Activated naive CD8-positive, alpha-beta T cell treated with anti-CD3 and anti-CD28 coated beads for 36 hours (primary cell): ENCODE data around the gene PTPRM. TPM values are rescaled to one million over a fixed set of nuclear protein-coding genes. Genes with fewer than 3 reads are reported as not detected.

Experiments
- DNase-seq: peaks from one replicate; pipeline ENCODE4 v3.0.0; 2021
- H3K27ac Mint-ChIP-seq: one replicate; pipeline ENCODE4 v1.8.0; 2022; ENCODE audit warnings: mild to moderate bottlenecking, moderate library complexity, mixed read lengths
- H3K27me3 Mint-ChIP-seq: one replicate; pipeline ENCODE4 v1.8.0; 2022; ENCODE audit warnings: mild to moderate bottlenecking, mixed read lengths
- H3K36me3 Mint-ChIP-seq: one replicate; pipeline ENCODE4 v1.8.0; 2021; ENCODE audit warnings: mild to moderate bottlenecking, mixed read lengths
- H3K4me1 Mint-ChIP-seq: one replicate; pipeline ENCODE4 v1.8.0; 2021; ENCODE audit warnings: mixed read lengths
- H3K4me3 Mint-ChIP-seq: one replicate; pipeline ENCODE4 v1.8.0; 2022; ENCODE audit warnings: mild to moderate bottlenecking, moderate library complexity, mixed read lengths
- H3K9me3 Mint-ChIP-seq: one replicate; pipeline ENCODE4 v1.8.0; 2022; ENCODE audit warnings: mixed read lengths
- total RNA-seq, 2 experiments: library from RNA; stranded (reverse); gene quantifications; one replicate each; pipeline ENCODE4 v1.2.3, GENCODE V29; 2021

The PTPRM gene
- total RNA-seq, 2 experiments from 2014 or later, result 0.22 to 0.52 TPM

GRCh38 chr18:7579918-7580542 is 12.9 kb downstream of the PTPRM start:
- Mint-ChIP-seq H3K36me3 (no peaks in the 10 kb centered on the region), H3K4me3 (no peak overlapping the region)
- DNase-seq, result no peak

GRCh38 chr18:7584646-7585275 is 17.6 kb downstream of the PTPRM start:
- H3K36me3 Mint-ChIP-seq, result no peaks in the 10 kb centered on the region
- no peak for DNase-seq
- H3K9me3 Mint-ChIP-seq, result no peaks in the 10 kb centered on the region

More at GRCh38 chr18:7579918-7580542, 12.9 kb downstream of the PTPRM start:
- Mint-ChIP-seq H3K27me3 (peaks cover 3% of the 10 kb centered on the region), H3K9me3 (no peaks in the 10 kb centered on the region), H3K4me1 (no peaks in the 10 kb centered on the region), H3K27ac (no peak overlapping the region)

GRCh38 chr18:7585276-7585670 is 18.2 kb downstream of the PTPRM start:
- DNase-seq, result no peak
- no peak overlapping the region for H3K4me3 Mint-ChIP-seq
- H3K4me1 Mint-ChIP-seq, result no peaks in the 10 kb centered on the region
- no peaks in the 10 kb centered on the region for H3K27me3 Mint-ChIP-seq
- no peaks in the 10 kb centered on the region for H3K36me3 Mint-ChIP-seq
- H3K27ac Mint-ChIP-seq, result no peak overlapping the region
- H3K9me3 Mint-ChIP-seq, result no peaks in the 10 kb centered on the region

More at GRCh38 chr18:7584646-7585275, 17.6 kb downstream of the PTPRM start:
- Mint-ChIP-seq H3K27ac (no peak overlapping the region), H3K27me3 (no peaks in the 10 kb centered on the region), H3K4me1 (no peaks in the 10 kb centered on the region), H3K4me3 (no peak overlapping the region)

GRCh38 chr18:7586379-7586778 is 19.3 kb downstream of the PTPRM start:
- H3K27ac Mint-ChIP-seq, result no peak overlapping the region
- H3K4me3 Mint-ChIP-seq, result no peak overlapping the region
- H3K36me3 Mint-ChIP-seq, result no peaks in the 10 kb centered on the region
- no peak for DNase-seq
- H3K27me3 Mint-ChIP-seq, result no peaks in the 10 kb centered on the region
- H3K4me1 Mint-ChIP-seq, result no peaks in the 10 kb centered on the region
- no peaks in the 10 kb centered on the region for H3K9me3 Mint-ChIP-seq

- no peak overlapping the region for H3K4me3 Mint-ChIP-seq
- H3K27ac Mint-ChIP-seq, result no peak overlapping the region
- no peaks in the 10 kb centered on the region for H3K9me3 Mint-ChIP-seq
- H3K27me3 Mint-ChIP-seq, result no peaks in the 10 kb centered on the region
- H3K4me1 Mint-ChIP-seq, result no peaks in the 10 kb centered on the region
- H3K36me3 Mint-ChIP-seq, result no peaks in the 10 kb centered on the region
- no peak for DNase-seq
Observed at GRCh38 chr18:7590826-7591560, 23.9 kb downstream of the PTPRM start.

- no peaks in the 10 kb centered on the region for H3K36me3 Mint-ChIP-seq
- H3K27ac Mint-ChIP-seq, result no peak overlapping the region
- no peaks in the 10 kb centered on the region for H3K9me3 Mint-ChIP-seq
- no peak for DNase-seq
- no peaks in the 10 kb centered on the region for H3K4me1 Mint-ChIP-seq
- H3K4me3 Mint-ChIP-seq, result no peak overlapping the region
- no peaks in the 10 kb centered on the region for H3K27me3 Mint-ChIP-seq
Observed at GRCh38 chr18:7592305-7593071, 25.4 kb downstream of the PTPRM start.

GRCh38 chr18:7593218-7593819 is 26.2 kb downstream of the PTPRM start:
- Mint-ChIP-seq H3K4me3 (no peak overlapping the region), H3K4me1 (no peaks in the 10 kb centered on the region), H3K9me3 (no peaks in the 10 kb centered on the region), H3K27me3 (no peaks in the 10 kb centered on the region), H3K27ac (no peak overlapping the region), H3K36me3 (no peaks in the 10 kb centered on the region)
- no peak for DNase-seq

GRCh38 chr18:7596147-7596546 is 29.0 kb downstream of the PTPRM start:
- no peaks in the 10 kb centered on the region for H3K36me3 Mint-ChIP-seq
- no peaks in the 10 kb centered on the region for H3K4me1 Mint-ChIP-seq
- H3K4me3 Mint-ChIP-seq, result no peak overlapping the region
- H3K9me3 Mint-ChIP-seq, result no peaks in the 10 kb centered on the region
- DNase-seq, result no peak
- H3K27me3 Mint-ChIP-seq, result no peaks in the 10 kb centered on the region
- H3K27ac Mint-ChIP-seq, result no peak overlapping the region

- H3K27me3 Mint-ChIP-seq, result no peaks in the 10 kb centered on the region
- H3K9me3 Mint-ChIP-seq, result no peaks in the 10 kb centered on the region
- no peaks in the 10 kb centered on the region for H3K36me3 Mint-ChIP-seq
- H3K4me3 Mint-ChIP-seq, result no peak overlapping the region
- no peak for DNase-seq
- no peaks in the 10 kb centered on the region for H3K4me1 Mint-ChIP-seq
- no peak overlapping the region for H3K27ac Mint-ChIP-seq
Observed at GRCh38 chr18:7597500-7597899, 30.4 kb downstream of the PTPRM start.

- no peaks in the 10 kb centered on the region for H3K27me3 Mint-ChIP-seq
- DNase-seq, result no peak
- no peaks in the 10 kb centered on the region for H3K4me1 Mint-ChIP-seq
- H3K9me3 Mint-ChIP-seq, result no peaks in the 10 kb centered on the region
- no peak overlapping the region for H3K4me3 Mint-ChIP-seq
- no peaks in the 10 kb centered on the region for H3K36me3 Mint-ChIP-seq
- H3K27ac Mint-ChIP-seq, result no peak overlapping the region
Observed at GRCh38 chr18:7598167-7599047, 31.3 kb downstream of the PTPRM start.

GRCh38 chr18:7600036-7600435 is 32.9 kb downstream of the PTPRM start:
- Mint-ChIP-seq H3K27me3 (no peaks in the 10 kb centered on the region), H3K4me3 (no peak overlapping the region), H3K27ac (no peak overlapping the region), H3K9me3 (no peaks in the 10 kb centered on the region), H3K4me1 (no peaks in the 10 kb centered on the region), H3K36me3 (no peaks in the 10 kb centered on the region)
- no peak for DNase-seq

GRCh38 chr18:7600528-7601245 is 33.6 kb downstream of the PTPRM start:
- Mint-ChIP-seq H3K4me1 (no peaks in the 10 kb centered on the region), H3K27ac (no peak overlapping the region), H3K9me3 (no peaks in the 10 kb centered on the region), H3K4me3 (no peak overlapping the region), H3K27me3 (no peaks in the 10 kb centered on the region), H3K36me3 (no peaks in the 10 kb centered on the region)
- no peak for DNase-seq

GRCh38 chr18:7601246-7601615 is 34.1 kb downstream of the PTPRM start:
- no peak overlapping the region for H3K27ac Mint-ChIP-seq
- H3K4me1 Mint-ChIP-seq, result no peaks in the 10 kb centered on the region
- no peaks in the 10 kb centered on the region for H3K36me3 Mint-ChIP-seq
- H3K9me3 Mint-ChIP-seq, result no peaks in the 10 kb centered on the region
- no peak for DNase-seq
- H3K4me3 Mint-ChIP-seq, result no peak overlapping the region
- H3K27me3 Mint-ChIP-seq, result no peaks in the 10 kb centered on the region

- no peaks in the 10 kb centered on the region for H3K36me3 Mint-ChIP-seq
Observed at GRCh38 chr18:7601936-7602335, 34.8 kb downstream of the PTPRM start.

More at GRCh38 chr18:7601936-7602335, 34.8 kb downstream of the PTPRM start:
- no peaks in the 10 kb centered on the region for H3K27me3 Mint-ChIP-seq
- no peak overlapping the region for H3K4me3 Mint-ChIP-seq
- DNase-seq, result no peak
- H3K27ac Mint-ChIP-seq, result no peak overlapping the region
- no peaks in the 10 kb centered on the region for H3K4me1 Mint-ChIP-seq
- H3K9me3 Mint-ChIP-seq, result no peaks in the 10 kb centered on the region
